Activated T-cell treated with anti-CD3 and anti-CD28 coated beads for 4 hours (primary cell): ENCODE results near the gene CKLF.
A peak's percentile ranks its signal among the peaks of the same experiment; 100 is the strongest.
"Not testable (repeated sequence)": the region's sequence is repeated elsewhere in the genome, so short reads cannot be mapped to it uniquely, and the experiment has no call there.

Source experiments
- DNase-seq: peaks from one replicate; pipeline ENCODE4 v3.0.0-alpha.2; 2020

The CKLF gene

DNA sequence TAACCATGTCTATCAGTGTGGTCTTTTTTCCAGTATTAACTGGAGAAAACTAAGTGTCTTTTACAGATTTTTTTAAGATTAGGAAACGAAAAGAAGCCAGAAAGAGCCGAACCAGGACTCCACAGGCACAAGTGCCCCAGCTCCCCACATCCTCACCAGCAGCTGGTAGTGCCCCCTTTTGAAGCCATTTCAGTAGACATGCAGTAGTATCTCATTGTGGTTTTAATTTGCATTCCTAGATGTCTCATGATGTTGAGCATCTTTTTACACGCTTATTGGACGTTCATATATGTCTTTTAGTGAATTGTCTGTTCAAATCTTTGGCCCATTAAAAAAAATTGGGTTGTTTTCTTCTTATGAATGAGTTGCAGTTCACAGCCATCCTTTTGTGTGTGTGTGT is 47.4 kb downstream of the CKLF start:
- no peak for DNase-seq

DNA sequence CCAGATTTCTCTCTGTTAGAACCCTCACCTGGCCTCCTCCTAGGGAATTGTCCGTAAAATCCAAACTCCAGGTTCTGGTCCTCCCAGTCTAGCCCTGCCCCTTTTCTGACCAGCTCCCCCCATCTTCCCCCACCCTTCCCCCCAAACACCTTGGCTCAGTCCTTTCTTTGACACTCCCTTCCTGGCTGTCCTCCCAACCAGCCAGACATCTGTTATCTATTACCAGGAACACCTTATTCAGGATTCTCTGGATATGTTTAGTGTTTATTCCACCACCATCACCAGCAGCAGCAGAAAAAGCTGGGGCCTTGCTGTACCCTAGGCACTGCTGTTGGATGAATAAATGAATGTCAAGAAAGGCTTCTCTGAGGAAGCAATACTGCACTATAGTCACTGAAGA is 48.1 kb downstream of the CKLF start:
- no peak for DNase-seq

DNA sequence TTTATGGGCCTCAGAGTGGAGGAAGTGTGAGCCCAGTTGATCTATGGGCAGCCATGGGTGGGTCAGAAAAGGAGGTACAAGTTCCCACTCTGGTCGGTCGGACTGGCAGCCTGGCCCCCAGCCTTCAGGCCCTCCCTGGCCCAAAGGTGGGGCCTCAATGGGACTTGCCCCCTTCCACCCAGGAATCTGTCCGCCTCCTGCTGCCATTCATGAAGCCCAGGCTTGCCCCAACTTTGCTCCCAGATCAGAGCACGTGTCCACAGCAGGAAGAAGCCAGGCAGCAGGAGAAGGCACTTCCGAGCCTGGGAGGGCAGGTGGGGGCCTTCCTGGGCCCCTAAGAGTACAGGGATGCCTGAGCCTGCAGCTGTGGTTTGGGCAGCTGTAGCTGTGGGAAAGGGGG is 49.1 kb downstream of the CKLF start:
- no peak for DNase-seq

DNA sequence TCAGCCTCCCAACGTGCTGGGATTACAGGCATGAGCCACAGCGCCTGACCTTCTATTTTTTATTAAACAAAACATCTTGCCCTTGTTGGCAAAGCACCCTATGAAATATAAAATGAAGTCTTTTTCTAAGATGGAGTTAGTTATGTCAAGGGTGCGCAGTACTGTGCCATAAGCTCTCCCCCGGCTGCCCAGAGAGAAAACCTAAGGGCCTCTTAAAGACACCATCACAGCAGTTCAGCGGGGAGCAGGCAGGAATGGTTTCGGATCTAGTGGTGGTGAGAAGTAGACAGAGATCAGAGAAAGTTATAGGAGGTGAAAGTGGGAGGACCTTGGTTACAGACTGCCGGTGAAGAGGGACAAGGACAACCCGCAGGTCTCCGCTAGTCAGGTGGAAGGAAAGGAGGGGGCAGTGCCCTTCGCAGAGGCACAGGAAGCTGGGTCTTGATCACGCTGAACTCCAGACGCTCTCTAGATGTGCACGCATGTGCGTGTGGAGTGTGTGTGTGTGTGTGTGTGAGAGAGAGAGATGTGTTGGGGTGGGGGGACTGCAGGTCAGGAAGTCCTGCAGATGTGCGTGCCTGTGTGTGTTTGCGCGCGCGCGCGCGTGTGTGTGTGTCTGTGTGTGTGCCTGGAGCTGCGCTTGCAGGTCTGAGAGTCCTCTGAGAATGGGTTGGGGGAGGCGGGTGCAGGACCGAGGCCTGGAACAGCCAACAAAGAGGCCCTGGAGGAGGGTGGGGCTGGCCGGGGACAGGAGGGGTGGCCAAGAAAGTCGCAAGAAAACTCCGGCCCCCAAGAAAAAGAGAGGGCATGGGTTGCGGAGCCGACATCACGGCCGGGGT is 51.4 kb downstream of the CKLF start:
- DNase-seq, result peak; percentile 50

DNA sequence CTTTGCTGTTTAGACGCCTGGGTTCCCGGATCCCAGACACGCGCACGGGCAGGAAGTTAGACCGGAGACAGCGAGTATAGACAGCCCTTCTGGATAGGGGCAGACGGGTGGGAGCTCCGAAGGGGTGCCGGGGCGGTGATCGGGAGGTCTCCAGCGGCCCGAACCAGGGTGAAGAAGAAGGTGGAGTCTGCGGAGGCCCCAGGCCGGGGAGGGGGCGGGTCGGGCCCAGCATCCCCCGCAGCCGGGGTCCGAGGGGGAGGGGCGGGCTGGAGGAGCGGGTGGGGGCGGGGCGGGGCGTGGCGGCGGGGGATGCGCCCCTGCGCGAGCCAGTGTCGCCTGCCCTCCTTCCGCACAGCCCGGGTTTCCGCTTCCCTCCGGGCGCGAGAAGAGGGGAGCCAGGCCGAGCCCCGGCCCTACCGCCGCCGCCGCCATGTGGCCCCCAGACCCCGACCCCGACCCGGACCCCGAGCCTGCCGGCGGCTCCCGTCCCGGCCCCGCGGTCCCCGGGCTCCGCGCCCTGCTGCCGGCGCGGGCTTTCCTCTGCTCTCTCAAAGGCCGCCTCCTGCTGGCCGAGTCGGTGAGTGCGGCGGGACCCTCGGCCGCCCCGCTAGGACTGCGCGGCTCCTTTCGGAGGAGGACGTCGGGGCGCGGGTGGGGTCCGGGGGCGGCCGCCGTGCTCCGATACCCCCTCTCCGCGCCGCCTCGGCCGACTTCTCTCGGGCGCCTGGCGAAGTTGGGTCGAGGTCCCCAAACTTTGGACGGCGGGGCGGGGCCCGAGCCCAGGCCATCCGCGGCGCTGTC is 52.2 kb downstream of the CKLF start, which contains the start of gene CMTM3:
CMTM3 (plus strand) TSS at position 329 of the 801 bp plus-strand sequence; CDS start at position 431, 102 bp downstream.
- DNase-seq, result peak; percentile 69

DNA sequence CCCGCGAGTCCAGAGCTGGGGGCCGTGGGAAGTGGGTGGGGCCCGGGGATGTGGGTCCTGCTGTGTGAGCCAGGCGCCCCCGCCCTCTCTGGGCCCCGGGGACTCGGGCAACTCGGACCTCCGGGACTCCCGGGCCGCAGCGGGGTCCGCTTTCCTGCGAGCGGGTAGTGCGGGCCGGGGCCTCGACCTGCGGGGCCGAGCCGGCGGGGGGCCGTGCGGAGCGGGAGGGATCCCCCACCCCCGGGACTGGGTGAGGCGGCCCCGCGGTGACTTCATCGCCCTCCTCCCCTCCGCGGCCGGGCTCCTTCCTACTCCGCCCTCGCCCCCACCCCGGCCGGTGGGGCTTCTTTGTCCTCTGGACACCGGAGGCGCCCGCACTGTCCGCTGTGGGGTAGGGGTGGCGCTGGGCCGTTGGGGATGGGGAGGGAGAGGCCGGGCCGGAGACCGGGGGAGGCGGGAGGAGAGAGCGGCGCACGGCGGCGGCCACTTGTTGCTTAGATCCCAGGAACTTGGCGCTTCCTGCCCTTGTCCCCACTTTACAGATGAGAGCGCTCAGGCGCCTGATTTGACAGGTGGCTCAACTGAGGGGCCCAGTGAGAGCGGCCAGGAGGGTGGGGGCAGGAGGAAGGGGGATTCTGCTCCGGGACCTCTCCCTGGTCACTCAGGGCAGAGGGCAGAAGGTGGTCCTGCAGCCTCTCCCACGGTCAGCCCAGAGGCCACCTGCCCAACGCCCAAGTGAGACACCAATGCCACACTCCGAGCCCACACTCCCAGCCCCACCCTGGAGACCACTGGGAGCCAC is 53.0 kb downstream of the CKLF start:
- DNase-seq, result no peak

DNA sequence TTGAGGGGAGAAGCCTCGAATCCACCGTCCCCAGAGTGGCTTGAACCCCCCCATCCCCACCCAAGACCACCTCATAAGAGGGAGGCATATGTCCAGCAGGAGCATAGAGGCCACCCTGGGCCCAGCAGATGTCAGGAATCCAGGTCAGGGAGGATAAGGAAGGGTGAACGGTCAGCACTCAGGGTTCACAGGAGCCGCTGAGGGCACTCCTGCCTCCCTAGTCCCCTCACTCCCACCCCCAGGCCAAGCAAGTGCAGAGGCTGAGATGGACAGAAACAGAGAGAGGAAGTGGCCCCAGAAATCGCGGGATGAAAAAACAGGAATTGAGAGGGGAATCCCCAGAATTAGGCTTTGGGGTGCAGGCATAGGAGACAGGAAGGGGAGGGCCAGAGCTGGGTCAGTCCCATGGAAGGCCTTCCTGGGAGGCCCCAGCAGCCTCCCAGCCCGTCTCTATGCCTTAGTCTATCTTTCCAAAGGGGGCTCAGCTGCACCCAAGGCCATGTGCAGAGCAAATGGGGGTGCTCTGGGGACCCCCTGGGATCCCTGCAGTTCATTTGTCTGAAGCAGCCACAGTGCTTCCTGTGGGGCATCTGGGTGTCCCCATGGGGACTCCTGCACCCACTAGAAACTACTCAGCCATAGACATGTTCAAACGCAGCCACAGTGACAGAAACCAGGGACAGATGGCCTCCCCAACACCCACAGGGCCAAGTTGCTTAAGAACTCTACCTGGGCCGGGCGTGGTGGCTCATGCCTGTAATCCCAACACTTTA is 53.8 kb downstream of the CKLF start:
- no peak for DNase-seq

DNA sequence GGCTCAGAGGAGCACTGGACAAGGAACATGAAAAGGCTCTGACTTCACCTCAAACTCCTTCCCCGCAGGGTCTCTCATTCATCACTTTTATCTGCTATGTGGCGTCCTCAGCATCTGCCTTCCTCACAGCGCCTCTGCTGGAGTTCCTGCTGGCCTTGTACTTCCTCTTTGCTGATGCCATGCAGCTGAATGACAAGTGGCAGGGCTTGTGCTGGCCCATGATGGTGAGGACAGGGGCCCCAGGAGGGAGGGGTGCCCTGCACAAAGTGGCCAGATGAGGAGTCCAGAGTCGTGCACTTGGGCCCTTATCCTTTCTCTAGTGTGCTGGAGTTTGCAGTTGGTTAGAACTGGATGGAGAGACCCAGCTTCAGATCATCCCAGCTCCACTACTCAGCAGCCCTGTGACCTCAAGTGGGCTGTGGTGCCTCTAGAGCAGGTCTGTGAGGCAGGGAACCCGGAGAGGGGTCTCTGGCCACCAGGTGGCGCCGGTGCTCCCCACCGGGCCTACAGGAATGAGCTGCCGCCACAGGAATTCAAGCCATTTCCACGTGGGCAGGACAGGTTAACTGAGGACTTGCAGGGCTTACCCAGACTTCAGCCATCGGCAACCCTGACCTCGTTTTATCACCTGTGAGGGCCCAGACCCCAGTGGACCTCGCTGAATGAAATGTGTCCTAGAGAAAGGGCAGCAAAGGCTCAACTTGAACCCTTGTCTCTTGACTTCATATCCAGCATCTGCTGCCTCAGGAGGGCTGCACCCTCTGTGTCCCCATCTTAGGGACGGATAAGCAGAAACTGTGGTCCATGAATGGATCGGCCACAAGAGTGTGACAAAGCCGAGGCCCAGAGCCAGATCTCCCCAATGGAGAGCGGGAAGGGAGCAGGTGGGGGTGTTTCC is 56.1 kb downstream of the CKLF start:
- peak; percentile 79 for DNase-seq

DNA sequence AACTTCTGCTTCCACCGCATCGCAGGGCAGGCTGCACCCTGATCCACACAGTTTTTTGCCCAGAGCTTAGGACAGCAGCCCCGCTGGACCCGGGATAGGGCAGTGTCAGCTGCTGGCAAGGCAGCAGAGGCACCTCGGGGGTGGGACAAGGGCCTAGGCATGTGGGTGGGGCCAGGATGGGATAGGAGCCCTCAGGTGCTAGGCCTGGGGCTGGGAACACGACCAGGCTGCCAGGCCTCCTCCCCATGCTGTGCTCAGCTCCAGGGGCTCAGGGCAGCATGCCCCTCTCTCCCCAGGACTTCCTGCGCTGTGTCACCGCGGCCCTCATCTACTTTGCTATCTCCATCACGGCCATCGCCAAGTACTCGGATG is 56.7 kb downstream of the CKLF start:
- DNase-seq, result no peak

DNA sequence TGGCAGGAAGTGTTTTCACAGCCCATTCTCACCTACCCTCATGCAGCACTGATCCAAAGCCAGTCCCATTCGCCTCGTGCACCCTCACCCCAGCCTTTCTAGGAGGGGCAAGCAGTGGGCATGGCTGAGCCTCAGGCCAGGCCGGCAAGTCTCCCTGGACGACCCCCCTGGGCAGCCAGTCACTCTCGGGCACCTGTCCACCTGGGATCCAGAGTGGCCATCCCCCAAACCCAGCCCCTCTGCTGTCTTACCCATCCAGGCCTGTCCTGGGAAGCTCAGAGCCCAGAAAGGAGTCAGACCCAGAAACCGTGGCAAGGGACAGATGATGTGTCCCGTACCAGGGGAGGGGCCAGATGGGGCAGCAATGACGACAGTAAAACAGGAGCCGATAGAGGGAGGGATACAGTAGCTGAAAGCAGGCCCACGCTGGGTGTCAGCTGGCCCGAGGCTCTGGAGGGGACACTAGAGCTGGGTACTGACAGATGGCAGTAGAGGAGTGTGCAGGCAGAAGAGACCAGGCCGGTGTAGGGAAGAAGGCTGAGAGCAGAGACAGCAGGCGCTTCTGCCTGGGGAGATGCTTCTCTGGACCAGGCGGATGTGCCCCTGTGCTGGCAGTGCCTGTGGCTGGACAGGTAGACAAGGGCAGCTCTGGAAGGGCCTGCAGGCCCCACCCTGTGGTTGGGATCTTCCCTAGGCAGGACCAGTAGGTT is 57.9 kb downstream of the CKLF start:
- no peak for DNase-seq

DNA sequence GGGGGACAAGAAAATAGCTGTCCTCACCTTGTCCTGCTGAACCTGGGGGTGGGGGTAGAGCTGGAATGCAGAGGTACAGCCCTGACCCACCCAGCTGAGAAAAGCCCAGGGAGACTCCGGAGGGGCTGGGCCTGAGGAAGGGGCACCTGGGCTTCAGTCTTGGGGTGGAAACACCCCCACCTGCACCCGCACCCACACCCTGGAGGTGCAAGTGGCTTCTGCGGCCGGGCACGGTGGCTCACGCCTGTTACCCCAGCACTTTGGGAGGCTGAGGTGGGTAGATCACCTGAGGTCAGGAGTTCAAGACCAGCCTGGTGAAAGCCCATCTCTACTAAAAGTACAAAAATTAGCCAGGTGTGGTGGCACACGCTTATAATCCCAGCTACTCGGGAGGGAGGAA is 59.5 kb downstream of the CKLF start:
- not testable (repeated sequence) for DNase-seq

DNA sequence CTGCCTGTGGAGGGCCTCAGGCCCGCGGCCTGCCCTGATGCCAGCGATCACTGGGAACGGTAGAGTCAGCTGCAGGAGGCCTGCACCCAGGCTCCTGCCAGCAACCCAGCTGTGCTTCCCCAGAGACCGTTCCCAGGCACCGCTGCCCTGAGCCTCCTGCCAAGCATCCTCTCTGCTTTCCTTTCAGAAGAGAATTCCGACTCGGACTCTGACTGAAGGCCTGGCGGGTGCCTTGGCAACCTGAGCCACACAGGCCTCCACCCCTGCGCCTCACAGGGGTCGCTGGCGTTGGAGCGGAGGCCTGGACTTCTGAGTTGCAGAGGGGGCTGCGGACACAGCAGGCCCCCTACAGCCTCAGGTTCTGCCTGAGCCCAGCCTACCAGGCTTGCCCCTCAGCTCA is 60.0 kb downstream of the CKLF start:
- DNase-seq, result no peak

DNA sequence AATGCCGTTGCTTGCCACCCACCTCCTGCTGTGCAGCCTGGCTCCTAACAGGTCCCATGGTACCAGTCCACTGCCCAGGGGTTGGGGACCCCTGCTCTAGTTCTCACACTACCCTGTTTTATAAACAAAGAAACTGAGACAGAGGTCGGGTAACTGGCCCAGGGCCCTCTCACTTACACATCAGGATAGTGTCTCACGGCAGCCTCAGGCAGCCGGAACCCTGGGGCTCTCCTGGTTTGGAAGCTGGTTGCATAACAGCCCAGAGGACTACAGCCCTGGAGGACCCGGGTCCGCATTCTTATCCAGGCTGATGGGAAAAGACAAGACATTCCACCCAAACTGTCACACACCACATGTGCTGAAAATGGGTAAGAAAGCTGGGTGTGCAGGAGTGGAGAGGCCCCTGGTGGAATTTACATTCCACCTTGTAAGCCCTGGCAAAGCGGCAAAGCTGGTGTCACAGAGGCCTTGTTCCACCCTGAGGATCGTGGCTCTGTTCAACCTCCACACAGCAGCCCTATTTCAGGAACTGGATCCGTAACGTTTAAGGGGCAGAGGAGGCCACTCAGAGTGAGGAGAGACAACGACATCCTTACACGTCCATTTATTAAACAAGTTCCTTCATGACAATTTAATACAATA is 61.9 kb downstream of the CKLF start:
- DNase-seq, result no peak
